Muscle of arm (tissue), 14 donors: ENCODE measurements around the gene CPAMD8. TPM values are rescaled to one million over a fixed set of nuclear protein-coding genes. Genes with fewer than 3 reads are reported as not detected.

Experiments
- DNase-seq: peaks from one replicate; pipeline ENCODE4 v3.0.0-alpha.2; 2013
- long read RNA-seq, 11 donors: transcript quantifications; one replicate each; lab custom pipeline, GENCODE V29; 2026
- polyA plus RNA-seq, 12 donors: library from polyadenylated mRNA; unstranded; fragments of 120-200 nt; gene quantifications; one replicate each; pipeline ENCODE4 v1.2.1, GENCODE V29; 2013; ENCODE audit not compliant: insufficient read length in 12 of 12

The CPAMD8 gene
- 10 to 100 TPM in 2 of 12 donors, 1 to 10 TPM in 9, not detected in 1; 1.6 to 30.7 (median 4.1) TPM for polyA plus RNA-seq
- long read RNA-seq, donor 1: 0 reads
- long read RNA-seq, donor 2: 0 reads
- long read RNA-seq, donor 3: 0 reads
- long read RNA-seq, donor 4: 0 reads
- long read RNA-seq, donor 5: 0 reads
- long read RNA-seq, donor 6: 0 reads
- long read RNA-seq, donor 7: 0 reads
- long read RNA-seq, donor 8: 0 reads
- long read RNA-seq, donor 9: 0 reads
- long read RNA-seq, donor 10: 0 reads
- long read RNA-seq, donor 11, partial matches to known transcripts: 0 of 15 reads
- long read RNA-seq, donor 11, other reads (novel, unspliced or antisense): 15 of 15 reads

DNA sequence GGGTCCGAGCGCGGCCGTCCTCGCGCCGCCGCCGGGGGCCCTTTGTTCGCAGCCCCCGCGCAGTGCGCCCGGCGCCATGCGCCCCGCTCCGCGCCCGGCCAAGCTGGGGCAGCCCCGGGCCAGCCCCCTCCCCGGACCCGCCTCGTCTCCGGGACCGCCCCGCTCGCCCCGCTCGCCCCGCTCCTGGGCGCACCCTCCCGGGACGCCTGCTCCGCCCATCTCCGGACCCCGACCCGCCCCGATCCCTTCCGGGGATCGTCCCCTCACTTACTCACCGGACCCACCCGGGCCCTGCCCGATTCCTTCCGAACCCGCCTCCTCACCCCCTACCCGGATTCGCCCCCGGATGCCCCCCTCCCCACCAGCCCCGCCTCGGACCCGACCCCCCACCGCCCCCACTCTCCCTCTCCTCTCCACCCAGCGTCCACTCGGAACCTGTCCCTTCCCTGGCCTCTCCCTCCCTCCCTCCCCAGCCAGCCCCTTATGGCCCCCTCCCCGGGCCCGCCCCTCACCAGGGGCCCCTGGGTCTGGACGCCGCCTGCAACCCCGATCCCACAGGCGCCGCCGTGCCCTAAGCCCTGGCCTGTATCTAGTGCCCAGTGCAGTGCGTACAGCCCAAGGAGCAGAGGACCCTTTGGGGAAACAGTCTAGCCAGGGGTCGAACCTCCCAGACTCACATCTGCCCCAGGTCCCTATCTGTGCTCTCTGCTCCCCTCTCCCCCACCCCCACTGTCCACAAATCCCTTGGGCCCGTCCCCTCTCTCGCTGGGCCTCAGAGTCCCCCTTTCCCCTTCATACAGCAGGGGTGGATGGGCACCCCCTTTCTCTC lies at the start of gene CPAMD8:
Gene CPAMD8, minus strand, starts transcription at position 105 of the 829 bp plus-strand sequence. CDS start 168 bp downstream, outside the sequence.
- no peak for DNase-seq

- DNase-seq: peak; percentile 57
These were observed 49.4 kb upstream of the CPAMD8 start for GRCh38 chr19:17075864-17076542.

- peak; percentile 99 for DNase-seq
These were observed 48.6 kb upstream of the CPAMD8 start, which contains the start of the genes HAUS8 and MYO9B for GRCh38 chr19:17075035-17075863. Gene HAUS8, minus strand, starts transcription at chr19:17075452. Its CDS starts 30 bp downstream, at chr19:17075422. Gene MYO9B, plus strand, starts transcription at chr19:17075777. Its CDS starts 25,941 bp downstream, at chr19:17101718.

DNA sequence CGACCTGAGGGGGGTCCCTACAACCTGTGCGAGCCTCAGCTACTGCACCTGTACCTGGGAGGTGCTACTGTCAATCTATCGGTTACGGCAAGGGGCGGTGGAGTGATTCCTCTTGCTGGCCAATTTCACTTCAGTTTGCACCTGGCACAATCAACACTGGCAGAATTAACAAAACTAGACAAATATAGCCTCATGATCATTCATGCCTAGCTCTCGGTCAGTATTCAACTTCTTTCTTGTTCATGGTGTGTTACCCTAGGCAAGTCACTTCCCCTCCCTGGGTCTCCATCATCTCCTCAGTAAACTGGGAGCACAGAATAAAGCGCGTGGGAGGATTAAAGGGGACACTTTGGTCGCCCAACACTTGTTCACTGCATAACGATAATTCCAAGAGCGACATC lies 48.0 kb upstream of the CPAMD8 start:
- no peak for DNase-seq

GRCh38 chr19:17073869-17074633 lies 47.4 kb upstream of the CPAMD8 start:
- no peak for DNase-seq

DNA sequence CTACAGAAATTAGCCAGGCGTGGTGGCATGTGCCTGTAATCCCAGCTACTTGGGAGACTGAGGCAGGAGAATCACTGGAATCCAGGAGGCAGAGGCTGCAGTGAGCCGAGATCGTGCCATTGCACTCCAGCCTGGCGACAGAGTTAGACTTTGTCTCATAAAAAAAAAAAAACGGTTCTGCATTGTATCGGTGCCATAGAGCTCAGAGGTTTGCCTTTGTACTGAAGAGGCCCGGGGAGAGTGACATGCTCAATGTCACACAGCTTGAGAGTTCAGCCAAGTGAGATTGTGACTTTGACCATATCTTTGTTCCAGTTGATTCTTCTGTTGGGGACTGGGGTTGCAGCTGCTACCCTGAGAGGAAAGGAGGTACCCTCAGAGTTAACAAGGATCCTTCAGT lies 44.3 kb upstream of the CPAMD8 start:
- DNase-seq: no peak

DNA sequence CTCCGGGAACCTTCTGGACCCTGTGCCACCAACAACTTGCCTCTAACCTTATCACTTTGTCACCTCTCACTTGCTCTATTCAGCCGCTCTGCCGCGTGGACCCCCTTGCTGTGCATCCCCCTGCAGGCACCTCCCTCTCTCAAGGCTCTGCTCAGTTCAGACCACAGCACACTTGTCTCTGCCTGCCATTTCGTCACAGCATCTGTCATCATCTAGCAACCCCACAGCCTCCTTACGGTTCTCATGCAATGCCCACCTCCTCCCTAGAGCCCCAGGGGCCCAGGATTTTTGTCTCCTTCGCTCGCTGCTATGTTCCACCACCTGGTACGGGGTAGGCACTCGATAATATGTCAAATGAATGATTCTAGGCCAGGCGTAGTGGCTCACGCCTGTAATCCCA lies 43.8 kb upstream of the CPAMD8 start:
- DNase-seq: no peak

DNA sequence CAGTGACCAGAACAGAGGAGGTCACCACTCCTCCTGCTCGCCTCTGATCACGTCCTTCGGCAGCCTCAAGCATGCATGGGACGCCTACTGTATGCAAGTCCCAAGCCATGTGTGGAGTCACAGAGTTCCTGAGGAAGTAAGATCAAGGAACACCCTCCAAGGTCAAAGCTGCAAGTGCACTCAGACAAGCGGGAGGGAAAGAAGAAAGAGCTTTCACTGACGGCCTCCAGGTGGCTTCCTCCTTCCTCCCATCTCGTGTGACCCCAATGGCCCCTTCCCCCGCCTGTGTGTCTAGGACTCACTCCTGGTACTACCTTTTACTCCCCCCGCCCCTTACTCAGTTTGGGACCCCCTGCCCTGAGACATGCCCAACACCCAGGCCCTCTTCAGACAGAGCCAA lies 42.6 kb upstream of the CPAMD8 start:
- no peak for DNase-seq

GRCh38 chr19:17063428-17063827 lies 36.8 kb upstream of the CPAMD8 start:
- DNase-seq: no peak

- DNase-seq: no peak
These were observed 35.1 kb upstream of the CPAMD8 start for GRCh38 chr19:17061691-17062090.

GRCh38 chr19:17061205-17061604 lies 34.6 kb upstream of the CPAMD8 start:
- DNase-seq: no peak

GRCh38 chr19:17060802-17061201 lies 34.2 kb upstream of the CPAMD8 start:
- DNase-seq: no peak

GRCh38 chr19:17058236-17058635 lies 31.6 kb upstream of the CPAMD8 start:
- DNase-seq: no peak

DNA sequence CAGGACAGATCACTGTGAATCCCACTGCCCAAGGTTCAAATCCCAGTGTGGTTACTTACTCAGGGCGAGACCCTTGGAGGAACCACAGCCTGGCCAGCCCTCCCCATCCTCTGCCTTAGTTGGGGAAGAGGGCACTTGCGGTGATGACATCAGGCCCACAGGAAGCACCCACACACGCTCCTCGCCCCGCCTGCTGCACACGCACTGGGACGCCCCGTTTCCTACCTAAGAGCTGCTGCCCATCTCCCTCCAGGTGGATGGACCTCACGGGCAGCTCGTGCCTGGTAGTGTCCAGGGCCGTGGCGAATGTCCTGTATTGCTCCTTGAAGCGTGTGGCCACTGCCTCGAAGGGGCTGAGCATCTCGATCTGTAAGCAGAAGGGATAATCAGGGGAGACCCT lies 29.0 kb upstream of the CPAMD8 start:
- DNase-seq: no peak

DNA sequence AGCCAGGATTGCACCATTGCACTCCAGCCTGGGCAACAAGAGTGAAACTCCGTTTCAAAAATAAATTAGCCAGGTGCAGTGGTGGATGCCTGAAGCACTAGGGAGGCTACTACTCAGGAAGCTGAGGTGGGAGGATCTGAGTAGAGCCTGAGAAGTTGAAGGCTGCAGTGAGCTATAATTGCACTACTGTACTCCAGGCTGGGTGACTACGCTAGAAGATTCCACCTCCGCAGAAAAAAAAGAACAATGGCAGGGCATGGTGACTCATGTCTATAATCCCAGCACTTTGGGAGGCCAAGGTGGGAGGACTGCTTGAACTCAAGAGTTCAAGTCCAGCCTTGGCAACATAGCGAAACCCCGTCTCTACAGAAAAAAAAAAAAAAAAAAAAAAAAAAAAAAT lies 28.1 kb upstream of the CPAMD8 start:
- no peak for DNase-seq

DNA sequence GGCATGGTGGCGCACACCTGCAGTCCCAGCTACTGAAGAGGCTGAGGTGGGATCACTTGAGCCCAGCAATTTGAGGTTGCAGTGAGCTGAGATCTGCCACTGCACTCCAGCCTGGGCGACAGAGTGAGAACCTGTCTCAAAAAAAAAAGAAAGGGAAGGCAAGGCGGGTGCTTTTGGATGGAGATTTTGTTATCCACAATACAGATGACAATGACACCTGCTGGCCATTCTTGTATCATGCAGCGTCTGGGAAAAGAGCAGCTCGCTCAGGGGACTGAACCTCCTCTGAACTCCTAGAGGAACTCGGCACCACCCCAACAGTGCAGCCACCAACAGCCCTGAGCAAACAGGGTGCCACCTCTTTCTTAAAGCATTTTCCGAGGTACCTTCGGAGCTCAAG lies 25.8 kb upstream of the CPAMD8 start:
- DNase-seq: peak; percentile 40

GRCh38 chr19:17049711-17050280 lies 23.2 kb upstream of the CPAMD8 start:
- DNase-seq: no peak

DNA sequence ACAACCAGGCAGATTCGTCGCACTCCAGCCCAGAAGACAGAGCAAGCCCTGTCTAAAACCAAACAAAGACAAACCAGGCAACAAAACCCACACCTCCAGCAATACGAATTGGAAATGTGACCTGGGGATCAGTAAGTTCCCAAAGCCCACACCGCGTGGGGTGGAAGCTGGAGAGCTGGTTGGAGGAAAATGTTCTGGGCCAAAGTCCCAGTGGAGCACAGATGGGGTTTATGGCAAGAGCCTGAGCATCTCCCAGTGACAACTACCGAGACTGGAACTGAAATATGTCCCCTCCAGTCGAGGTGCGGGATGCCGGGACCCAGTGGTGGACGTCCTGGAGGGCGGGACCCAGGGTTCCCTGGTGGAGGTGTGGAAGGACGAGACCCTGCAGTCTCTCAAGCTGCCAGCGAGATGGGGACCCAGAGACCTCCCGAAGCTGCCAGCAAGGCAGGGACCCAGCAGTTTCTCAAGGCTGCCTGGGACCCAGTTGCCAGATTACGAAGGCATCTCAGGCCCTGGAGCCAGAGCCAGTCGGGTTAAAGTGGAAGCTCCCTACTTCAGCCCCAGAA lies 22.4 kb upstream of the CPAMD8 start:
- no peak for DNase-seq

- no peak for DNase-seq
These were observed 19.4 kb upstream of the CPAMD8 start for GRCh38 chr19:17045907-17046502.
